SK-N-SH (cell line): ENCODE measurements around the gene TMEM50A.
"Not testable (repeated sequence)": the region's sequence is repeated elsewhere in the genome, so short reads cannot be mapped to it uniquely, and the experiment has no call there.

Source experiments
- EP300 ChIP-seq, 2 experiments: IDR thresholded peaks; 2 replicates each; pipeline versions ENCODE4 v1.4.0 to v1.6.1; 2012; ENCODE audit warnings: borderline replicate concordance in 1 of 2, low read depth in 1 of 2, low read length in 1 of 2
- FOXJ3 ChIP-seq: sonication (generic); formaldehyde crosslinking; IDR thresholded peaks from 2 replicates; pipeline ENCODE4 v1.5.1; 2020; ENCODE audit warnings: mild to moderate bottlenecking, missing genetic modification reagents
- FOXM1 ChIP-seq: IDR thresholded peaks from 2 replicates; pipeline ENCODE4 v1.4.0; 2012; ENCODE audit warnings: low read depth, mild to moderate bottlenecking
- GABPA ChIP-seq: IDR thresholded peaks from 2 replicates; pipeline ENCODE4 v1.4.0; 2012; ENCODE audit warnings: low read depth, mild to moderate bottlenecking
- NFIC ChIP-seq: IDR thresholded peaks from 2 replicates; pipeline ENCODE4 v1.4.0; 2012; ENCODE audit warnings: borderline replicate concordance
- RAD21 ChIP-seq: IDR thresholded peaks from 2 replicates; pipeline ENCODE4 v1.6.1; 2012; ENCODE audit warnings: mild to moderate bottlenecking, low read length
- RCOR1 ChIP-seq: fragments of 150-350 bp; IDR thresholded peaks from 2 replicates; pipeline ENCODE4 v1.6.1; 2017; ENCODE audit warnings: antibody characterized with exemption, low read length
- RFX5 ChIP-seq: IDR thresholded peaks from 2 replicates; pipeline ENCODE4 v1.6.1; 2012; ENCODE audit warnings: mild to moderate bottlenecking, improper control_type of control experiment, low read length
- SMC3 ChIP-seq: IDR thresholded peaks from 2 replicates; pipeline ENCODE4 v1.6.1; 2012; ENCODE audit warnings: low read depth, low read length, improper control_type of control experiment
- TF ChIP-seq, protein P1 (sequence below): fragments of 200-600 bp; sonication (generic); IDR thresholded peaks from 2 replicates; pipeline ENCODE4 v1.6.1; 2017; ENCODE audit warnings: antibody characterized with exemption, mild to moderate bottlenecking, moderate library complexity
- TF ChIP-seq, protein P2 (sequence below): IDR thresholded peaks from 2 replicates; pipeline ENCODE4 v1.4.0; 2012; ENCODE audit warnings: low read depth, borderline replicate concordance

DNA sequence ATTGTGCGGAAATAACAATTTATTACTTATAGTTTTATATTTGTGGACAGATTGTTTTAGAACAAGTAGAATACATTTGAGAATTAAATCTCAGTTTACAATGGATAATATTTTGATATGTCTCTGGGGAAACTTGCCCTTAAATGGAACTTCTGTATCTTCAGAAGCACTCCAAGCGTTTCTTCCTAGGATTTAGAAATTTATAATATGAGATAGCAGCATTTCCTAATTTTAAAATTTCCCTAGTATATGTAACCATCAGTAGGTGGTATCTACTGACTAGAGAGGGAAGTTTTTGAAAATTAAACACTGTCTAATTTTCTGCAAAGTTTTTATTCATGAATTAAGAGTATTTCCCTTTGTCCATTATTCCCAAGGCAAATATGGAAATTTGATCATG lies 44.7 kb upstream of the TMEM50A start:
- TF ChIP-seq, protein P1, sequence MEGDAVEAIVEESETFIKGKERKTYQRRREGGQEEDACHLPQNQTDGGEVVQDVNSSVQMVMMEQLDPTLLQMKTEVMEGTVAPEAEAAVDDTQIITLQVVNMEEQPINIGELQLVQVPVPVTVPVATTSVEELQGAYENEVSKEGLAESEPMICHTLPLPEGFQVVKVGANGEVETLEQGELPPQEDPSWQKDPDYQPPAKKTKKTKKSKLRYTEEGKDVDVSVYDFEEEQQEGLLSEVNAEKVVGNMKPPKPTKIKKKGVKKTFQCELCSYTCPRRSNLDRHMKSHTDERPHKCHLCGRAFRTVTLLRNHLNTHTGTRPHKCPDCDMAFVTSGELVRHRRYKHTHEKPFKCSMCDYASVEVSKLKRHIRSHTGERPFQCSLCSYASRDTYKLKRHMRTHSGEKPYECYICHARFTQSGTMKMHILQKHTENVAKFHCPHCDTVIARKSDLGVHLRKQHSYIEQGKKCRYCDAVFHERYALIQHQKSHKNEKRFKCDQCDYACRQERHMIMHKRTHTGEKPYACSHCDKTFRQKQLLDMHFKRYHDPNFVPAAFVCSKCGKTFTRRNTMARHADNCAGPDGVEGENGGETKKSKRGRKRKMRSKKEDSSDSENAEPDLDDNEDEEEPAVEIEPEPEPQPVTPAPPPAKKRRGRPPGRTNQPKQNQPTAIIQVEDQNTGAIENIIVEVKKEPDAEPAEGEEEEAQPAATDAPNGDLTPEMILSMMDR, result not testable (repeated sequence)
- not testable (repeated sequence) for TF ChIP-seq RFX5; EP300 (IDR thresholded peaks at IDR 0.05; ENCODE audit: borderline replicate concordance in 1 of 2, low read depth in 1 of 2, low read length in 1 of 2); FOXM1; RAD21; FOXJ3; GABPA; RCOR1; NFIC; SMC3
- TF ChIP-seq, protein P2, sequence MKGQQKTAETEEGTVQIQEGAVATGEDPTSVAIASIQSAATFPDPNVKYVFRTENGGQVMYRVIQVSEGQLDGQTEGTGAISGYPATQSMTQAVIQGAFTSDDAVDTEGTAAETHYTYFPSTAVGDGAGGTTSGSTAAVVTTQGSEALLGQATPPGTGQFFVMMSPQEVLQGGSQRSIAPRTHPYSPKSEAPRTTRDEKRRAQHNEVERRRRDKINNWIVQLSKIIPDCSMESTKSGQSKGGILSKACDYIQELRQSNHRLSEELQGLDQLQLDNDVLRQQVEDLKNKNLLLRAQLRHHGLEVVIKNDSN, result not testable (repeated sequence)
